Activated naive CD4-positive, alpha-beta T cell treated with anti-CD3 and anti-CD28 coated beads, Interleukin-2, amount 50 U/mL, for 16 hours (primary cell): Measurements from ENCODE around the gene TBX1.

Source experiments
- DNase-seq: peaks from one replicate; pipeline ENCODE4 v3.0.0-alpha.2; 2020

TBX1 gene

DNA sequence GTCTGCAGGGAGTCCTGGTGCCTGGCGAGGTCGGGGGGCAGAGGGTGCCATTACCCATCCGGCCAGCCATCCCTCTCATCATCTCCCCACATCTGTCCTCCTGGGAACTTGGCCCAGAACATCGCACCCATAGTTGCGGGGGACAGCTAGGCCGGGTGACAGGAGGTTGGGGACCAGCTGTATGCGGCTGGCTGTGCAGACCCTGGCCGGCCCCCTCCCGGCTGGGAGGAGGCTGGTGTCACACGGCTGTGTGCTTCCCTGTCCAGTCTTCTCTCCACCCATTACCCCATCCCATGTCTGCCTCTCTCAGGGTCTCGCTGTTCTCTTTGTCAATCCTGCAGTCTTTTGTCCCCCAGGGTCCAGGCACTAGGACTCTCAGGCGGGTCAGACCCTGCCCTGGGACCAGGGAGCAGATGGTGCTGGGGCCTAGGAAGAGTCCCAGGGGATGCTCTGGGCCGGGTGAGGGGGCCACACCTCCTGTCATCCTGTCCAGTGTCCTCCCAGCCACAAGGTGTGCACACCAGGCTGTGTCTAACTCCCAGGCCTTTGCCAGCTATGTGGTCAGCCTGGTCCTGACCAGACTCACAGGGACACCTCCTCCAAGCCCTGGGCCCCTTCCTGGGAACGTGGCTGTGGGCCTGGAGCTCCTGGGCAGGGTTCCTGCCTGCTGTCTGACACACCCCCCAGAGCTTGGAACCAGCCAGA lies 6.4 kb upstream of the TBX1 start:
- DNase-seq, result no peak

DNA sequence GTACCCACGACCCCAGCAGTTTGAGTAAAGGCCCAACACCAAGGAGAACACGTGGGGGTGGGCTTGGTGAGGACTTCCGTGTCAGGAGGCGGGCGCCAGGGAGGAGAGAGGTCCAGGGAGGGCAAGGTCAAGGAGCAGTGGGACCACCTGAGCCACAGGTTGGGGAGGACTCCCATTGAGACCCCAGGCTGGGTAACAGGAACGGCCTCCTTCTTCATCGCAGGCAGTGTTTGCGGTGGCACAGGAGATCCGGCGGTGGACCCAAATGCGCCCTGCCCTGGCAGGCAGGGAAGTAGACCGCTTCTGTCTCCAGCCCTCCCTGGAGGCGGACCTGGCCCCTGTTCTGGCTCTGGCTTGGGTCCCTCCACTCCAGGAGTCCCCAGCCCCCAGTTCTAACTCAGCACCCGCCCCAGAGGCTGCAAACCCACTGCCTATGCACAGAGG lies 5.9 kb upstream of the TBX1 start:
- no peak for DNase-seq

- no peak for DNase-seq
These were observed 5.3 kb upstream of the TBX1 start for GRCh38 chr22:19755145-19755710.

- DNase-seq, result no peak
These were observed 4.8 kb upstream of the TBX1 start for GRCh38 chr22:19755722-19756287.

- DNase-seq, result peak; percentile 72
These were observed 4.1 kb upstream of the TBX1 start for GRCh38 chr22:19756288-19757128.

DNA sequence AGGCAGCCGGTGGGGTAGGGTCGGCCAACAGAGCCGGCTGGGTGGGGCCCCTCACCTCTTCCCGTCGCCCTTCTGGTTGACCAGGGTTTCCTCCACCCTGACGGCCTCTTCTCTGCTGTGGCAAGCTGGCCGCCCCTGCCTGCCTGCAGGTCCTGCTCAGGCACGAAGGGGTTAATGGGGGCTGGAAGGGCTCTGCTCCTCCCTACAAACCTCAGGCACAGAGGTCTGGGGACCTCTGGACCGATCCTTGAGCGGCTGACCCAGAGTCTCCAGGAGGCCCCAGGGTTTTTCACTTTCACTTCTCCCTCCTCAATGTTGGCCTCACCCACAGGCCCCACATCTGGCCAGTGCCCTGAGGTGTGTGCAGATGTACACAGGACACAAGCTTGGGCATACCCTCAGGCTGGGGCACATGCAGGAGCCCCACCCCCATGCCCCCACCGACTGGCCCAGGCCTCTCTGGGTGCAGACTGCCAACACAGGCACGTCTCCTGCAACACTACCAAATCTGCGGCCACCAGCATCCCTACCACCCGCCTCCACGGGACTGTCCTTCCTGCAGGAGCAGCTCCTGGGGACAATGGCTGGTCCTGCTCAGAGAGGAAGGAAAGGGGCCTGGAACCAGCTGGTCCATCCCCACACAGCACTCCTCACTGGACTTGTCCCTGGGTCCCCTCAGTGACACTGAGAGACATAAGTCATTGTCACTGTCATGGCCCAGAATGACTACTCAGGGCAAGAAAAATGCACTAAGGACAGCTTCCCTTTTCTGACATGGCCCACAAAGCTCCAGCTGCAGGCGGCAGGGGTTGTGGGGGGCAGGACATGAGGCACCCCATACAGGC lies 3.2 kb upstream of the TBX1 start:
- no peak for DNase-seq

DNA sequence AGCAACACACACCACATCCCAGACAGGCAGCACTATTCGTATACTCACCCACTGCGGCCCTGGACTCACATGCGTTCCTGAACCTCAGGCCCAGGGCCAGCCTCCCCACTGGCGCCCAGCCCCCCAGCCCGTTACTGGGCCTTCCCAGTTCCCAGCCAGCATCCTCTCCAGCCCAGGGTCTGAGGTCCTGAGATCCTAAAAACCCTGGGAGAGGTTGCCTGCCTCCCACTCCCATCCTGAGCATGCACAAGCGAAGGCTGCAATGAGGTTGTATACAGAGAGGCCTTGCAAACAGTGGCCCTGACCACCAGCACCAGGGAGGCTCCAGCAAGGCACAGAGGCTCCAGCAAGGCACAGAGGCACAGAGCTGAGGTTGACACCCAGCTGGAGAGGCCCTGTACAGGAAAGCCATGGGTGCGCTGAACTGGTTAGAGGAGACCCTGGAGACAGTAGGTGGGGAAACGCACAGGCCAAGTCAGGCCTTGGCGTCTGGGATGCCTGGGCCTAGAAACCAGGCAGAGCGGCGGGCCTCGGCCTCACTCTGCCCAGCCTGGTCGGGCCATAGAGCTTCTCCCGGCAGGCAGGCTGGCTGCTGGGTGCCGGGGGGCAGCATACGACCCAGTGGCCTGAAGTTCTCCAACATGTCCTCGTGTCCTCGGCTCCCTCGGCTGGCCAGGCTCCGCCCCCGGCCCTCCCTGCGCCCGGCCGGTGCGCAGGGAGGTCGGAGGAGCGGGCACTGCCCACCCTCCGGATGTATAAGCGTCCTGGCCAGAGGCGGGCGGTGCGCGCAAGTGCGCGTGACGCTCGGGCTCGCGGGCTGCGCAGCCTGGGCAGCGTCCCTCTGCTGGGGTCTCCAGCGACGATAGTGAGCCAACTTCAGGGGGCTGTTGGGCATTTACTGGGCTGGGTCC lies 2.3 kb upstream of the TBX1 start:
- no peak for DNase-seq

GRCh38 chr22:19758896-19759426 lies 1.6 kb upstream of the TBX1 start:
- no peak for DNase-seq

- DNase-seq, result no peak
These were observed 1.0 kb upstream of the TBX1 start for GRCh38 chr22:19759427-19760057.

DNA sequence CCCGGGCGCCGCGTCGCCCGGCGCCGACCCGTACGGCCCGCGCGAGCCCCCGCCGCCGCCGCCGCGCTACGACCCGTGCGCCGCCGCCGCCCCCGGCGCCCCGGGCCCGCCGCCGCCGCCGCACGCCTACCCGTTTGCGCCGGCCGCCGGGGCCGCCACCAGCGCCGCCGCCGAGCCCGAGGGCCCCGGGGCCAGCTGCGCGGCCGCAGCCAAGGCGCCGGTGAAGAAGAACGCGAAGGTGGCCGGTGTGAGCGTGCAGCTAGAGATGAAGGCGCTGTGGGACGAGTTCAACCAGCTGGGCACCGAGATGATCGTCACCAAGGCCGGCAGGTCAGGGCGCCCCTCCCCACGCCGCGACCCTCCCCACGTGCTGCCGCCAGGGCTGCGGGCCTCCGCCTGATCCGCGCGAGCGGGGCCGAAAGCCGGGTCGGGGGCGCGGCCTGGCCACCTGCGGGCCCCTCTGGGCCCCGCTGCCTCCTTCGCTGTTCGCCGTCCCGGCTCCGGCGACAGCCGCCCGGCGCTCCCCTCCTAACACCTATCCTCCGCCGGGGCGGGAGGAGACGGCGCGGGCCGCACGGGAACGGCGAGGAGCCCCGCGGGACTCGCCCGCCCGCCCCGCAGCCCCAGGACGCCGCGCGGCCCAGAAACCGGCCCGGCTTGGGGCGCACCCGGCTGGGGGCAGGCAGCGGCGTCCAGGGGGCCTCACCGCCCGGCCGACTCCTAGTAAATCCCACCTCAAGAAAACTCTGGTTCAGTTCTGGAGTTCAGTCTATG lies 560 bp downstream of the TBX1 start:
- DNase-seq, result no peak

GRCh38 chr22:19761725-19762567 lies 1.4 kb downstream of the TBX1 start:
- DNase-seq, result no peak

DNA sequence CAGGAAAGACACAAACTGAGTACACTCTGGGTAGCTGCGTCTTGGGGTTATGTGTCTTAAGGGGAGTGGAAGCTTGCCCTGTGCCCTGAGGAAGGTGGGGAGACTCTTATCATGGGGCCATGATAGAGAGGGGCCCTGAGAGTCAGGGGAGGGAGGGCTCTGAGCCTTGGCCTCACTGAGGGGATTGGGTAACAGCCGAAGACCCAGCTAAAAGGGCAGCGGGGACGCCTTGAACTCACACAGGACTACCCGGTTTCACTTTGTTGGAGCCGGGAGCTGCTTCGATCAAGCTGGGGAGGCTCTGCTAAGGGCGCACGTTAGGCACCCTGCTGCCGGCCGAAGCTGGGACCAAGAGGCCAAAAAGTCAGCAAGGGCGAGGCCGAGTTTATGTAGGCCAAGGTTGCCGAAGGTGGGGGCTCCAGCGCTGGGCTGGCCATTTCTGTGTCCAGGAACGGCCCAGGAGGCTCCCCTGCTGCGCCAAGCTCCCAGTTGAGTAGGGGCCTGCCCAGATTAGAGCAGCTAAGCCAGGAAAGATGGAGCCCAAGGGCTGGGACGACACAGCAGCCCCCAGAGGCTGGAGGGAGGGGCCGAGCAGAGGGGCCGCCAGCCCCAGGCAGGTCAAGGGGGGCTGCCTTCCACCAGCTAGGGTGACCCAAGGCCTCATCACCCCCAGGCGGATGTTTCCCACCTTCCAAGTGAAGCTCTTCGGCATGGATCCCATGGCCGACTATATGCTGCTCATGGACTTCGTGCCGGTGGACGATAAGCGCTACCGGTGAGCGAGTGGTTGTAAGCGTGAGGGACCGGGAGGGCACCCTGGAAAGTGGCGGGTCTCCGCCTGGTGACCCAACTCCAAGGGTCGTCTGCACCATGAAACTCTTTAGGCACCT lies 2.2 kb downstream of the TBX1 start:
- no peak for DNase-seq

GRCh38 chr22:19763458-19764298 lies 3.1 kb downstream of the TBX1 start:
- no peak for DNase-seq

DNA sequence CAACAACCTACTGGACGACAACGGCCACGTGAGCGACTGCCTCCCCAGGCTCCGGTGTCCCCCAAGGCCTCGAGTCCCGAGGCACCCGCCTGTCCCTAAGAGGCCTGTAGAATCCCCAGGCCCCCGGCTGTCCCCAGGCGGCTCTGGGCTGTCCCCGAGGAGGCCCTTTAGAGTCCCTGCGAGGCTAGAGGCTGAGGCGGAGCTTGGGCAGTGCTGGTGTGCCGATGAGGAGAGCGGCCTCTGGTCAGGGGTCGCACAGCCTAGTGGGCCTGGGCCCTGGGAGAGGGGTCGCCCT lies 3.7 kb downstream of the TBX1 start:
- no peak for DNase-seq

- DNase-seq, result no peak
These were observed 4.3 kb downstream of the TBX1 start for GRCh38 chr22:19764636-19765476.
